Fibroblast of peridontal ligament (primary cell): ENCODE measurements around the gene FOXJ2.
"Not testable (repeated sequence)": the region's sequence is repeated elsewhere in the genome, so short reads cannot be mapped to it uniquely, and the experiment has no call there.

Source experiments
- DNase-seq: peaks from one replicate; pipeline ENCODE4 v3.0.0-alpha.2; 2010; ENCODE audit errors: extremely low read depth

FOXJ2 gene

DNA sequence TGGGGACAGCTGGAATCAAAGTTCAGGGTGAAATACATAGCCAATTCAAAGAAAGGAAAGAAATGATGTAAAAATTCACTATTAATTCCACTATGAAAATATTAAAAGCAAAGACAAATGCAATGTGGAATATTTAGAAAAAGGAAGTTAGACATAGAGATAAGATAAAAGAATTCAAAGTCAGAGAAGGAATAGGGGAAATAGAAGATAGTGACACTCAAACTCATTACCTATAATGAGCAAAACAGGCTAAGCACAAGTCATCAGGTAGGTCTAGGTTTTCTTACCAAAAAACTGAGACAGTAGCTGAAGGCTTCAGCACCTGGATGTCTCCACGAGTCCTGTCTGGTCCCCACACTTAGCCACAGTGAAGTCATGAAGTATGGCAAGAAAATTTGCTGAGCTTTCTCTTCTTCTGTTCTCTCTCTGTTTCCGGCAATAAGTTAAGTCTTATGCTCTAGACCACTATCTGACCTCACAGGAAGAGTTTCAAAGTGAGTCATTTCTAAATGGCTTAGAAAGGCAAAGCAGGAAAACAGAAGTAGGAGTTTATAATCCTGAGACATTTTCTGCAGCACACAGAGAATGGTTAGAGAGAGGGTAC lies 33.6 kb downstream of the FOXJ2 start, which contains the start of gene C3AR1:
C3AR1 (minus strand) TSS at position 369 of the 604 bp plus-strand sequence. CDS start 6,174 bp downstream, outside the sequence.
- DNase-seq = peak; percentile 58

DNA sequence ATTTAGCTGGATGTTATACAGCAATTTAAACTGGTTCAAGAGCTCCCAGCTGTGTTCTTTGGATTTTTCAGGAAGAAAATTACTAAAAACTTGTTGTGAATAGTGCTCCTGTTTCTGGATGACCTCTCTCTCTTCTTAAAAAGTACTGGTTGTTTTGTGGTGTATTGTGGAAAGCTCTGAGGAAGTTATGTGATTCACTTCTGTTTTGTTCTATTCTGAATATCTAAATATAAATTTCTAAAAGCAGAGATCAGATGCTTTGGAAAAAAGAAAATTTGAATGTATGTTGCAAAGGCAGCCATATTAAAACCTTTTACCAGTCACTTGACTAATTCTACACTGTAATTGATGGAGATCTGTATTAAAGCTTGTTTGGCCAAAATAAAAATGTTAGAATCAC lies 37.1 kb downstream of the FOXJ2 start:
- DNase-seq = no peak

DNA sequence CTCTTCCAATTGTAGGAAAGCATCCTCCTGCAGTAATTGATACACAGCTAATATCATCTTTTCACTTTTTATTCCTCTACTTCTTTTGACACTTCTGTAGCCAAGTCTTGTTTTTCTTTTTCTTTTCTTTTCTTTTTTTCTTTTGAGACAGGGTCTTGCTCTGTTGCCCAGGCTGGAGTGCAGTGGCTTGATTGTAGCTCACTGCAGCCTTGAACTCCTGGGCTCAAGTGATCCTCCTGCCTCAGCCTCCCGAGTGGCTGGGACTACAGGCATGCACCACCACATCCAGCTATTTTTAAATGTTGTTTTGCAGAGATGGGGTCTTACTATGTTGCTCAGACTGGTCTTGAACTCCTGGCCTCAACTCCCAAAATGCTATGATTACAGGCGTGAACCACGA lies 39.3 kb downstream of the FOXJ2 start:
- not testable (repeated sequence) for DNase-seq

DNA sequence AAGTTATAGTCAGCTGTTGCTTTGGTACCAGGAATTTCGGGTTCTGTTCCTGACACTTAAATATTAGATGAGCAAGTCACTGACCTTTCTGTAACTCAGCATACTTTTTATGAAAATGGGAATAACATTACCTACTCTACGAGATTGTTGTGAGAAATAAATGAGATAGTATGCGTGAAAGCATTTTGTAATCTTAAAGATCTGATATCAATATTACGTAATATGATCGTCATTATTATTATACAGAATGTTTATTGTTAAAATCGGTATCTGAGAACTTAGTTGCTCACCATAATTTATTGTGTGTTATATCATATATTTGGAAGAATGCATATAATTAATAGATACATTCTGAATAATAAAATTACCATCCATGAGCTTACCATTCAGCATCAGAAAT lies 43.4 kb downstream of the FOXJ2 start:
- no peak for DNase-seq

DNA sequence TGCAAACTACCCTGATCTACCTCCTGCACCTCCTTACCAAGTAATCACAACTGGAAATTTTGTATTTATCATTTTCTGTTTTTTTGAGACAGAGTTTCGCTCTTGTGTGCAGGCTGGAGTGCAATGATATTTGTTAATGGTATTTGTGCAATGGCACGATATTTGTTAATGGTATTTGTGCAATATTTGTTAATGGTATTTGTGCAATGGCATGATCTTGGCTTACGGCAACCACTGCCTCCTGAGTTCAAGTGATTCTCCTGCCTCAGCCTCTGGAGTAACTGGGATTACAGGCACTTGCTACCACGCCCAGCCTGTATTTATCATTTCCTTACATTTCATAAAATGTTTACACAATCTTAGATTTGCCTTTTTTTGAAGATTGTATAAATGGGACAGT lies 43.9 kb downstream of the FOXJ2 start:
- DNase-seq = no peak

DNA sequence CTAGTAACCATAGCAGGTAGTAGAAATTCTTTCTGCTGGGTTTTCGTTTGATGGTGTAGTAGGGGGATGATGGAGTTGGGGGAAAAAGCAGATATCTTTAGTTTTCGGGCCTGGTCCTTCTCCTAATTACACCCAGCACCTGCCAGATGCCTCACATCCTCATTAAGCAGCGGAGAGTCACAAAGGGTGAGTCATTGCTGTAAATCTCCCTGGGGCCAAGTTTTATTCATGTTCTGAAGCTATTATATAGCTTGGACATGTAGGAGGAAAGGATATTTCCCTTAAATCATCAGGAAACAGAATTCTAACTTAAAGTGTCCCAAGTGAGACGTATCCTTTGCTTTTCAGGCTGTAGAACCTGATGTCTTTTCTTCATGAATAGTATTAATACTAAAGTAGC lies 44.7 kb downstream of the FOXJ2 start:
- peak; percentile 30 for DNase-seq

DNA sequence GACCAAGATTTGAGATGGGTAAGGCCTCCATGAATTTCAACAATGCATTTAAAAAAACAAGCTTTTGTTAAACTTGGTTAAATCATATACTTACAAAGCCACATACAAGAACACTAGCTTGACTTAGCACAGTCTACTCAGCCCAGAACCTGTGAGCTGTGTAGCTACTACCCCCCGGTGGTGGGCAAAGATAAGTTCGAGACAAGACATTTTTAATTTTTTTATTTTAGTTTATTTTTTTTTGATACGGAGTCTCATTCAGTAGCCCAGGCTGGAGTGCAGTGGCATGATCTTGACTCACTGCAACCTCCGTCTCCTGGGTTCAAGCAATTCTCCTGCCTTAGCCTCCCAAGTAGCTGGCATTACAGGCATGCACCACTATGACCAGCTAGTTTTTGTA lies 45.9 kb downstream of the FOXJ2 start:
- DNase-seq = peak; percentile 88

DNA sequence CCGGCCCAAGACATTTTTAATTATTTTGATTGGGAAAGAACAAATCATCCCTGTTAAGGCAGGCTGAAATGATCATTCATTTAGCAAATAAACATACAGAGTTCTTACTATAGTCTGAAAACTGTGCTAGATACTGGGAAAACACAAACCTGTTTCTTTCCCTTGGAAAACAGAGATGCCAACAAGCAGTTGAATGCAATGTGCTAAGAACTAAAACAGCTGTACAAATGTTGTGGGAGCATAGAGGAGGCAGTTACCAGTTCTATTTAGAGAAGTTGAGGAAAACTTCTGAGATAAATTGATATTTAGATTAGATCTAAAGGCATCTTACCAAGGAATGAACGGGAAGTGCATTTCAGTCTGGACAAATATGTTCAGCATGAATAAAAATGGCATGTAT lies 46.4 kb downstream of the FOXJ2 start:
- DNase-seq = no peak

DNA sequence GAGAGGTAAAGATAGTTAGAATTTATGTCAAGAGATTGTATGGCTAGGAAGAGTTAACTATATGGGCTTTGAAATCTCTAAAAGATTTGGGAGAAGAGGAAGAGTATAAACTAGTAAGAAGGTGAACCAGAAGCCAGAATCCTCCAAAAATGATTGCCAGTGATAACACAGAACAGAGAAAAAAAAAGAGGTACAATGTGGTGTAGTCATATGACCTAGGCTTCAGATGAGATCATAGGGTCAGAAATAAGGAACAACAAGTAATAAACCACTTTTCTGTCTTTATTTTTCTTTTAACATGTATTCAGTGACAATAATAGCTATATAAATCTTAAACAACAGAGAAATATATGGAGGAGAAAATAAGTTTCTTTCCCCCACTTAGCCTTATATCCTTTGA lies 47.6 kb downstream of the FOXJ2 start:
- no peak for DNase-seq

DNA sequence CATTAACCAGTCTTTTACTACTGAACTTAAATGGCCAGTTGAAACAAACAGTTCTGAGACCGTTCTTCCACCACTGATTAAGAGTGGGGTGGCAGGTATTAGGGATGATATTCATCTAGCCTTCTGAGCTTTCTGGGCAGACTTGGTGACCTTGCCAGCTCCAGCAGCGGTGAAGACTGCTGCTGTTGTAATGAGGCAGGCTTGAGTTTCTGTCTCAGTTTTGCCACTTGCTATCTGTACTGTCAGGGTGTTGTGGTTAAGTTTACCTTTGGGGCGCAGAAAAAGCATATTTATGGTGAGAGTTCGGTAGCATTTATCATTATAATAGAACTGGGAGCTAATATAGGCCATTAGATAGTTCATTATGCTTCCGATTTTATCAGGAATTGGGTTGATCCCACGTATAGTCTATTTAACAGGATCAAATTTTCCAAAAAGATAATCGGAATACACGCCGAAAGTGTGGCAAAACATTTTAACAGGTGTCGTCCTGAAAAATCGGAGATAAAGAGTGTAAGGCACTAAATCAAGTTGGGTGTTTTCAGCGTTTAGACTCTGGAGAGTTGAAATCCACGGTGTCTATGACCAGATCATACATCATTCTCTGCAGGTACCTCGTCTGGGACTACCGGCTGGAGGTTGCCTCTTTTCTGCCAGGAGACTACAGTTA lies 48.9 kb downstream of the FOXJ2 start:
- DNase-seq = peak; percentile 18

DNA sequence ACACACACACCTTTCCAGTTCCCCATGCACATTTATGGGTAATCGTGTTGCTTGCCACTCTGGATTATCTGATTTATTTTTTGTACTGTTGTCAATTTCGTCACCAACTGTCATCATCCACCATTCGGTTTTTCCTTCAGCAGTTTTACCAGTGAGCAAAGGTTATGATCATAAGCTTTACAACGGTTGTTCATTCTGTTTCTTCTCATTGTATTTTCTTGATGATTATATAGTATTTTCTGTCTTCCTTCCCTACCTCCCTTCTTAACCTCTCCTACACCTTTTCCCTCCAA lies 50.2 kb downstream of the FOXJ2 start:
- DNase-seq = peak; percentile 9

DNA sequence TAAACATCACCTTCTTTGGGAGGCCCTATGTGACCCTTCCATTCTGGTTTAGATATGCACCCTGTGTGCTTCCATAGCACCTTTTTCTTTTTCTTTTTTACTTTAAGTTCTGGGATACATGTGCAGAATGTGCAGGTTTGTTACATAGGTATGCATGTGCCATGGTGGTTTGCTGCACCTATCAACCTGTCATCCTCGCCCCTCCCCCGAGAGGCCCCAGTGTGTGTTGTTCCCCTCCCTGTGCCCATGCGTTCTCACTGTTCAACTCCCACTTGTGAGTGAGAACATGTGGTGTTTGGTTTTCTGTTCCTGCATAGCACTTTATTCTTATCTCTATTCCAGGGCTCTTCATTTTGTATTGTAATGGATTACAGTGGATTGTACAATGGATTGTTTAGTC lies 51.8 kb downstream of the FOXJ2 start:
- DNase-seq = not testable (repeated sequence)

DNA sequence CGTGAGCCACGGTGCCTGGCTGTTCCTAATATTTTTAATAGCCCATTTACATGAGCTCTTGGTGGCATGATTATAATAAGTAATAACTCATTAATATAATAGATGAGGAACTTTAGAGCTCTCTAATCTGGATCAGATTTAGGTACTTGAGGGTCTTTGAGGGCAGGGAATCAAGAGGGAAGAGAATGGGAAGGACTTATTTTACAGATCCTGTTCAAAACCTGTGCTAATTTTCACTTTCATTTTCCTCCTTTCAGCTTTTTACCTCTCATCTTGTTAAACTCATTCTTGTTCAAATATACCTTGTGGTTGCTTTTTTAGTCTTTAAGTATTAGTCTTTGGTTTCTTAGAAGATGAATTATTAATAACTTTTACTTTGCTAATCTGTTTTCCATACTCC lies 55.1 kb downstream of the FOXJ2 start:
- DNase-seq = no peak

DNA sequence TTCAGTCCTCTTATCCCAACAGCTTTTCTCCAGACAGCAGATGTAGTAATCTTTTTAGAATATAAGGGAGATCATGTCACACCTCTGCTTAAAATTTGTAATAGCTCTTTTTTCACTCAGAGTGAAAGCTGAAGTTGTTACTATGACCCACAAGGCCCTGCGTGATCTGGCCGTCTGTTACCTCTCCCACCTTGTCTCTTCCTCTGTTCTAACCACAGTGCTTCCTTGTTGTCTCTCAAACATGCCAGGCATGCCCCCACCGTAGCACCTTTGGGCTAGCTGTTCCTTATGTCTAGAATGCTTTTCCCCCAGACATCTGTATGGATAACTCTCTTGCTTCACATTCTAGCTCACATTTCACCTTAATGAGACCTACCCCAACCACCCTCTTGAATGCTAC lies 56.1 kb downstream of the FOXJ2 start:
- DNase-seq = no peak

DNA sequence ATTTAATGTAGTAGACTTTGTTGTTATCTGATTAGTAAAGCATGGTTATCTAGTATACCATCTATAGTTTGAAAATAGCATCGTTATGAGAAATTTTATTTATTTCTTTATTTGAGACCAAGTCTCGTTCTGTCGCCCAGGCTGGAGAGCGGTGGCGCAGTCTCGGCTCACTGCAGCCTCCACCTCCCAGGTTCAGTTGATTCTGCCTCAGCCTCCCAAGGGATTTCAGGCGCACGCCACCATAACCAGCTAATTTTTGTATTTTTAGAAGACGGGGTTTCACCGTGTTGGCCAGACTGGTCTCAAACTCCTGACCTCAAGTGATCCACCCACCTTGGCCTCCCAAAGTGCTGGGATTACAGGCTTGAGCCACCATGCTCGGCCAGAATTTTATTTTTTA lies 56.8 kb downstream of the FOXJ2 start:
- not testable (repeated sequence) for DNase-seq

DNA sequence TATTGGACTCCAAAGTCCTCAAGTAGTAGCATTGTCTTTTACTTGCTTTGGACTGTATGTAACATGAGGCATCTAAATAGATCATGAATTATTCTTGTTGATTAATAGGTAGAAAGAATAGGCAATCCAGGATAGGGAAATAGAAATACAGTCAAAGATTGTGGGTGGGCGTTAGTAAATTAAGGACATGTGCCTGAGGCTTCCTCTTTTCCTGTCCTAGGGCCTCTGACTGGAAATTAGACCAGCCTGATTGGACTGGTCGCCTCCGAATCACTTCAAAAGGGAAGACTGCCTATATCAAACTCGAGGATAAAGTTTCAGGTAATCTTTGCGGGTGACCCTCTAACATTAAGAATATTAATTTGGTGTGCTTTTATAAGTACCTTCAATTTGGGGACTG lies 57.2 kb downstream of the FOXJ2 start:
- DNase-seq = no peak

DNA sequence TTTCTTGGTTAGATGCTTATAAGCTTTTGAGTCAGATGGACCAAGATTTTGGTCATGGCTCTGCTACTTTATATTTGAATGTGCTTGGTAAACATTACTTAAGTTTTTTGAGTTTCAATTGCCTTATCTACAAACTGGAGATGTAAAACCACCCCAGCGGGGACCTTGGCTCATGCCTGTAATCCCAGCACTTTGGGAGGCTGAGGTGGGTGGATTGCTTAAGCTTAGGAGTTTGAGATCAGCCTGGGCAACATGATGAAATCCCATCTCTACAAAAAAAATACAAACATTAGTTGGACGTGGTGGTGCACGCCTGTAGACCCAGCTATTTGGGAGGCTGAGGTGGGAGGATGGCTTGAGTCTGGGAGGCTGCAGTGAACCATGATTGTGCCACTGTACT lies 60.8 kb downstream of the FOXJ2 start:
- DNase-seq = no peak

DNA sequence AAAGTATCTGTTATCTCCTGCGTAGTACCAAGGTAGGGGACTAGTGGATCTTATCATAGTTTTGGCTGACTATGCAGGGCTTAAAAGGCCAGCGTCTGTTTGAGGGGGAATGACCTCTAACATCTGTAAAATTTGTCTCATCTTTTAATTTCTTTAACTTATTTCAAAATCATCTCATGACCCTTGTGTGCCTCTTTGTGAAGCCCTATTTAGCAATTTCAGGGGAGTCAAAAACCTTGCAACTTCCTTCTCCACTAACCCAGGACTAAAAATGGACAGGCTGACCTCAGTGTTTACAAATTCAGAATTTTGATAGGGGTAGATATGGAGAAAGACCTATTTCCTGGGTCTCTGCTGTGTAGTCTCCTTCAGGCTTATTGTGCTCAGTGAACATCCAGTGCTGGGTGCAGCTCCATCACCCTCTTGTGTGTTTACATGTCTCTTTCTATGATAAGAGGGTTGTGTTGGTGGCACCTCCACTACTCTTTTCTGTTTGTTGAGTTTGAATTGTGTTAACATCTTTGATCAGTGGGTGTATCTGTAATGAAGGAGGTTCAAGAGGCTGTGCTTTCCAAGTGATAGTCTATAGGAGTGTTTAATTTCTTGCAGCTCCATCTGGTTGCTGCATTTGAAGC lies 63.9 kb downstream of the FOXJ2 start:
- no peak for DNase-seq

DNA sequence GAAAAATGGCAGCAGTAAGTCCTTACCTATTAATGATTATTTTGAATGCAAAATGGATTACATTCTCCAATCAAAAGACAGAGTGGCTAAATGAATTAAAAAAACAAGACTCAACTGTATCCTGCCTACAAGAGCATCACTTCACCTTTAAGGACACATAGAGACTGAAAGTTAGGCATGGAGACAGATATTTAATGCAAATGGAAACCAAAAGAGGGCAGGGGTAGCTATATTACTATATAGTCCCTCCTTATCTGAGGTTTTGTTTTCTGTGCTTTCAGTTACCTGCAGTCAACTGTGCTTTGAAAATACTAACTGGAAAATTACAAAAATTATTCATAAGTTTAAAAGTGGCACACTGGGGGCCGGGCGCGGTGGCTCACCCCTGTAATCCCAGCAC lies 66.7 kb downstream of the FOXJ2 start:
- DNase-seq = no peak
